HG03095 (cell line): ENCODE results near the gene PBX3.

Experiments
- ATAC-seq: cut with Tn5 transposase; IDR thresholded peaks from one replicate; pipeline ENCODE4 v1.9.1; 2021; ENCODE audit warnings: moderate library complexity; ENCODE audit not compliant: unreplicated experiment

PBX3 gene

GRCh38 chr9:125897481-125897880 lies 150.3 kb downstream of the PBX3 start:
- ATAC-seq: no peak

DNA sequence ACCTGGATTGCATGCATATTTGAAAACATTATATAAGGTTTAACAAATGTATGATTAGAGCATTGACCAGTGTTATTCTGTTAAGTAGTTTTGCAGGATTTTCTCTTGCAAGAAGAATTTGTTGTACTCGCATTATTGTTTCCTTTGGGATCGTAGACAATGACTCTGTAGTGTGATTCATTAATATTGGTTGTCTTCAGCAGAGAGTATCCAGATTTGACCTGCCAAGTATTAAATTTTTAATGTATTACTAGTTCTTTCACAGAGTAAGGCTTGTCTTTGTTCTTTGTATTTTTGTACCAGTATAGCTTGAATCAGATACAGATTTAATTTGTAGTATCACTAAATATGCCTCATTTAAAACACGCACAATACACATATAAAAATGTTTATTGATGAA lies 155.0 kb downstream of the PBX3 start:
- ATAC-seq: no peak

GRCh38 chr9:125902831-125903512 lies 155.8 kb downstream of the PBX3 start:
- no peak for ATAC-seq

- ATAC-seq: no peak
These were observed 157.1 kb downstream of the PBX3 start for GRCh38 chr9:125904155-125904851.

DNA sequence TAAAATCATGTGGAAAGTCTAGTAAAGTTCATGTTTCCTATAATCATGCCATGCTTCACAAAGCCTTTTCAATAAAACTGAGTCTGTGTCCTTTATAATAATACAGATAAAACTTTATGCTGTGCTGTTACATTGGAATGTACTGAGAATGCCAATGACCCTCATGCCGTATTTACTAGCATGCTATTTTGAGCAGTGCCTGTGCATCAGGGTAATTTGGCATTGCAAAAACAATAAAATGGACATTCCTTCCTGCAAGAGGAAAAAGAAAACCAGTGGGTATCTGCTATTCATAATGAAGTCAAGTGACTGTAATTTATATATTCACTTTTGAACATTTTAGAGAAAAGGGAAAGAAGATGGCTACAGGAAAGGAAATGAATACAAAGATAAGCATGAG lies 159.0 kb downstream of the PBX3 start:
- ATAC-seq: no peak

DNA sequence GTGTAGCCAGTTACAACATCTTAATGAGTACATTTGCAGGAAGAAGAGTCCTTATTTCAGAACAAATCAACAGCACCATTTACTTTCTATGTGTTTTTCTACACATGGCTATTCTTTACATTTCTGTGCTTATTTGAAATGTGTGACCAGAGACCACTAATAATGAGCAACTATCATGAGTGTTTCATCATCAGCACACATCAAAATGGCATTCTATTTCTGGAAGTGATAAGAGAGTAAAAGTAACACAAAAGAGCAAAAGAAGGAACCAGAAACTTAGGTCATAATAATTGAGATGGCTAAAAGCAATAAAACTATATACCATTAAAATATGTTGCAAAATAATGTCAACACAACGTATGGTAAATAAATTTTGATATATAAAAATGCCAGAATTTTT lies 159.7 kb downstream of the PBX3 start:
- ATAC-seq: no peak

- ATAC-seq: no peak
These were observed 161.0 kb downstream of the PBX3 start for GRCh38 chr9:125908136-125908535.

GRCh38 chr9:125908966-125909365 lies 161.8 kb downstream of the PBX3 start:
- ATAC-seq: no peak

DNA sequence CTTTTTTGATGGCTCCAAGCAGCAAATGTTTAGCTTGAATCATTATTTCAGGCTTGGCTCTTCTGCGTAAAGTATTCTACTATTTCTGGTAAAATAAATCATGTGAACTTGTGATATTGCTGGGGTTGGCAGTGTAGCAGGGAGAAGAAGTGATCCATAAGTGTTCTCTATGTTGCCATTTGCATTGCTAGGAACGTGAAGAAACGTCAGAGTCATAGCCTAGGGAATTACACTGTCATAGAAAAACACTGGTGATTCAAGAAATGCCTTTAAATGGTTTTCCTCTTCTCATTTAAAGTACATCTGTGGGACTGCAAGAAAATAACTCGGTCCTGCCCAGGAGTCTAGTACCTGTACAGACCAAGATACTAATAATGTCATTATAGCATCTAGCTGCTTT lies 162.3 kb downstream of the PBX3 start:
- ATAC-seq: no peak

DNA sequence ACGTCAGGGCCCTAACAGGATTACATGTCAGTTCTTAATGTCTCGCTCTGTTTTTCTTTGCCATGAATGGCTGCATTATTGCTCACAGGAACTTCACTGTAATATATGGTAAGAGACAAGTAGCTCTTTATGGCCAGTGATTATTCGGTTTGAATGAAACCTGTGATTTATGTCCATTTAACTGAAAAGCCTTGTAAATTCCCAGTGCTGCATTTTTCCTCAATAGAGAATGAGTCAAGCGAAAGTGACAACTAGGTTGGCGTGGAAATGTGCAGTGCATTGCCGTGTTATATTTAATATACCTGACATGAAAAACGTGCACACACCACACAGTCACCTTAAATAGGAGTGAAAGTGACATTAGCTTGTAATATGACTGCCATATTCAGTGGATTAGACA lies 163.1 kb downstream of the PBX3 start:
- no peak for ATAC-seq

- ATAC-seq: no peak
These were observed 164.9 kb downstream of the PBX3 start for GRCh38 chr9:125911861-125912644.

GRCh38 chr9:125912667-125913066 lies 165.5 kb downstream of the PBX3 start:
- no peak for ATAC-seq

- no peak for ATAC-seq
These were observed 166.4 kb downstream of the PBX3 start for GRCh38 chr9:125913551-125913950.

DNA sequence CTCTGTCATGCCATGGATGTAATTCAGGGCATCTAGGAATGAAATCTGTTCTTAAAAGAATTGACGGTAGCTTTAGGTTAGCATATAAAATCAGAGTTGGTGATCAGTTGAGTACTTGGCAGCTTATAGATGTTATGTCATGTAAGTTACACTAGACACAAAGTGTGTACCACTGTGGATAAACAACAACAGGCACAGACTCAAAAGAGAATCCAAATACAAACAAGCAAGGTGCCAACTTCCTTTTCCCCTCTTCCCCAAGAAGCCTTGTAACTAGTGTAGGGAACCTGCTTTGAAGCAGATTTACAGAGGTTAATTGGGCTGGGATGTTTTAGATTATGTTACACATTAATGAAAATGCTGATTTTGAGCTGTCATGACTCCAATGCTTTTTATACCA lies 167.2 kb downstream of the PBX3 start:
- no peak for ATAC-seq

DNA sequence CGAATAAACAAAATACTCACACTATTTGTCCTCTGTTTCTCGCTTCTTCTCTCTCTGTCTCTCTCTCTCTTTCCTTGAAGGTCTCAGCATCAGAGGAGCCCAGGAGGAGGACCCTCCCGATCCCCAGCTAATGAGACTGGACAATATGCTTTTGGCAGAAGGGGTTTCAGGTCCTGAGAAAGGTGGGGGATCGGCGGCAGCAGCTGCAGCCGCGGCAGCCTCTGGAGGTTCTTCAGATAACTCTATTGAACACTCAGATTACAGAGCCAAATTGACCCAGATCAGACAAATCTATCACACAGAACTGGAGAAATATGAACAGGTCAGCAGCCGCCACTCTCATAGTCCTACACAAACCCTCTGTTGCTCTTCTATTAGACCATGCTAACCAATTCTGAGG lies 168.4 kb downstream of the PBX3 start:
- ATAC-seq: no peak

GRCh38 chr9:125919565-125919964 lies 172.4 kb downstream of the PBX3 start:
- ATAC-seq: no peak

- ATAC-seq: no peak
These were observed 173.2 kb downstream of the PBX3 start for GRCh38 chr9:125920402-125920801.

DNA sequence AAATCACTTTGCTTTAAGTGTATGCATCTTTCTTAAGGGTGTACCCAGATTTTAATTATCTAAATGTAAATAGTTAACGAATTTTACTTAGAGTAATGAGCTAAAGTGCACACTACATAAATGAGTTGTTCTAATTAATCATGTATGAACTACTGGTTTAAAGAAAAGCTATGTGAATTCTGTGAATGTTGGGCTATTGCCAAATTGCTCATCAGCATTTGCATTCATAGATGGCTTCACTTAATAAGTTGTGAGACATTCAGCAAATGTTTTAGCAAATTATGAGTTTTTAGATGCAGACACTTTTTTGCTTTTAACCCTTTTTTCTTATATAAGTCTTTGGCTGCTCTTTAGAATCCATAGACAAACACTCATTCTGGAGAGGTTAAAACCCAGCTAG lies 175.7 kb downstream of the PBX3 start:
- ATAC-seq: no peak

DNA sequence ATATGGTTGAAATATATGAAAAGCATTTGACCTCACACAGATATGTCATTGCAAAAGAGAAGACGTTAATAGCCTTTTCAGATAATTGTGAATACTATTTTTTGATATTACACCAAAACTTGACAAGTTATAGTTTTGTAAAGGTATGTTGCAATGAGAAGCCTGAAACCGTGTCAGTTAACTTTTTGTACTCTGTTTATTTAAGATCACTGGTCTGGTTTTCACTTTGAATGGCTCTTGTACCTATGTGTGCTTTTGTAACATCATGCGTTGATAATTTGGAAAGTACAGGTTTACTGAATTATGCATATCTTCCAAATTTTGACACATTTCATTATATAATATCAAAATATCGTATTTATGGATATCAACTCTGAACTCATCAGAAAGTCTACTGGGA lies 177.2 kb downstream of the PBX3 start:
- ATAC-seq: no peak

DNA sequence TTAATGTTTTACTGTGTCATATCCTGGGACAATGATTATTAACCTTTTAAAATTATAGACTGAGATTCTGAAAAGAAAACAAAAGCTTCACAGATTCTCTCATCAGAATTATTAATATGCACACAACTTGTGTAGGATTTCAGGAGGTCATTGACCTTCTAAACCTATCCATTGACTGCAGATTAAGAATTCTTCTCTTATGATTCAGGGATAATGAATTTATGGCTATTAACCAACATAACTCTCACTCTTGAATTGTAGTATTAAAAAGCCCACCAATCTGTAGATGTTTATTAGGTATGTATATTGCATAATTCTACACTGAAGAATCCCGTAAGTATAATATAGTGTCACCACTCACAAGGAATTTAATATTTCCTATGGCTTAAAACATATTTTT lies 179.8 kb downstream of the PBX3 start:
- ATAC-seq: no peak

DNA sequence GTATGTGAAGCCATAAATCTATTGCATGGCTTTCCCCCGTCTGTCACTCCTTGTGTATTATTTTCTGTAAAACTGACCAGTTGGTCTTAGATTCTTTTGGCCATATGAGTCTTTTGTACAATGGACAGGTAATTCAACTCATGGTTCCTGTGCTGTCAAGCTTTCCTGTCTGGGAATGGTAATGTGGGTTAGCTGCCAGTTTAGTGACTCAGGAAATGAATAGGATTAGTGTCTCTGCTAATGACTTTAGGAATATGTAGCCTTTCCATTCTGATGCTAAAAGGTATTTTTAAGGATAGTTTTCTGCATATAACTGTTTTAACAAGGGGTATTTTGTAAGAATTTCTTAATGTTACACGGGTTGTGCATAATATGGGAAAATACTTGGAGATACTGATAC lies 182.7 kb downstream of the PBX3 start:
- no peak for ATAC-seq

GRCh38 chr9:125931211-125931610 lies 184.0 kb downstream of the PBX3 start:
- no peak for ATAC-seq
